Renal cortex interstitium (tissue), 11 donors: ENCODE data around the gene TCIRG1. TPM values are rescaled to one million over a fixed set of nuclear protein-coding genes. Genes with fewer than 3 reads are reported as not detected.
A peak's percentile ranks its signal among the peaks of the same experiment; 100 is the strongest.

Experiments
- DNase-seq, 11 donors: peaks; one replicate each; pipeline ENCODE4 v3.0.0-alpha.2; 2013; ENCODE audit warnings: low read depth in 9 of 11, low spot score in 4 of 11; ENCODE audit errors: extremely low read depth in 1 of 11
- polyA plus RNA-seq, 3 donors: library from polyadenylated mRNA; unstranded; fragments of 120-200 nt; gene quantifications; one replicate each; pipeline ENCODE4 v1.2.1, GENCODE V29; 2013; ENCODE audit not compliant: insufficient read length in 3 of 3

TCIRG1 gene
- polyA plus RNA-seq, 3 donors, result 16.4 to 31.3 (median 25.0) TPM

GRCh38 chr11:68002938-68003845, 35.6 kb upstream of the TCIRG1 start:
- DNase-seq, result no peak

GRCh38 chr11:68003846-68004550, 34.8 kb upstream of the TCIRG1 start, which contains the start of gene UNC93B1:
Gene UNC93B1 (minus strand): TSS chr11:68004097. CDS start chr11:68004043, 54 bp downstream.
- peak in 7 of 11 donors; percentile 41 to 65 (median 59) for DNase-seq

GRCh38 chr11:68004551-68005335, 34.1 kb upstream of the TCIRG1 start:
- DNase-seq, result no peak

- no peak for DNase-seq
These were observed 32.1 kb upstream of the TCIRG1 start for GRCh38 chr11:68006606-68007166.

- no peak for DNase-seq
These were observed 31.1 kb upstream of the TCIRG1 start for GRCh38 chr11:68007498-68008380.

GRCh38 chr11:68008381-68009337, 30.2 kb upstream of the TCIRG1 start:
- DNase-seq, result no peak

GRCh38 chr11:68009391-68010089, 29.3 kb upstream of the TCIRG1 start:
- no peak for DNase-seq

- no peak for DNase-seq
These were observed 28.5 kb upstream of the TCIRG1 start, which contains the start of gene ALDH3B1 for GRCh38 chr11:68010090-68011041. Gene ALDH3B1 (plus strand): TSS chr11:68010327. CDS start chr11:68015298, 4,971 bp downstream.

GRCh38 chr11:68011051-68011943, 27.5 kb upstream of the TCIRG1 start:
- DNase-seq, result no peak

- DNase-seq, result no peak
These were observed 26.6 kb upstream of the TCIRG1 start for GRCh38 chr11:68012044-68012842.

- DNase-seq, result peak in 1 of 11 donors; percentile 57
These were observed 25.8 kb upstream of the TCIRG1 start for GRCh38 chr11:68012843-68013610.

GRCh38 chr11:68013611-68014156, 25.1 kb upstream of the TCIRG1 start:
- no peak for DNase-seq
